GM18909 (cell line): ENCODE measurements around the gene ZNF81.
"Not testable (repeated sequence)": the region's sequence is repeated elsewhere in the genome, so short reads cannot be mapped to it uniquely, and the experiment has no call there.

Experiments used
- ATAC-seq: cut with Tn5 transposase; IDR thresholded peaks from one replicate; pipeline ENCODE4 v1.9.1; 2021; ENCODE audit warnings: mild to moderate bottlenecking; ENCODE audit not compliant: unreplicated experiment, poor library complexity

Gene ZNF81

DNA sequence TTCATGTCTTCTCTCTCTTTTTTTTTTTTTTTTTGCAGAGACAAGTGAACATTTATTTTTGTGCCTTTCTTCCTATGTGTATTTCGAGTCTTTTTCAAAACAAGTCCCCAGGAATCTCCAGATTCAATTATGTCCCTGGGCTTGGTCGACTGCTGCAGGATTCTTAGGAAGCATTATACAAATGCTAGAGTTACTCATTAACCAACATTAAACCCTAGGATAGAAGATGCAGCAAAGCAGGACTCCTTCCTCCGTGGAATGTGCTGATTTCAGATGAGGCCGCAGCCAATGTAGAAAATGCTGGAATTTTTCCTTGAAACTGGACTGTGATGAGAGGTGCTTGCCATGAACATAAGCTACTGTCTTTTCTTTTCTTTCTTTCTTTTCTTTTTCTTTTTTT lies 3.4 kb downstream of the ZNF81 start:
- no peak for ATAC-seq

DNA sequence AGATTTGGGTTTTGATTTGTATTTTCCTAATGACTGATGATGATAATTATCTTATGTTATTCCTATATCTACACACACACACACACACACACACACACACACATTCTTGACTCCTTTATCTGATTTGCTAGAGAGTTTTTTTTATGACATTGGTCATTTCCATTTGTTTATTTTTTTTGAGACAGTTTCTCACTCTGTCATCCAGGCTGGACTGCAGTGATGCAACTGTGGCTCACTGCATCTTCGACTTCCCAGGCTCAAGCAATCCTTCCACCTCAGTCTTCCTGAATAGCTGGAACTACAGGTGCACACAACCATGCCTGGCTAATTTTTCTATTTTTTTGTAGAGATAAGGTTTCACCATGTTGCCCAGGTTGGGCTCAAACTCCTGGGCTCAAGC lies 6.7 kb downstream of the ZNF81 start:
- ATAC-seq = no peak

DNA sequence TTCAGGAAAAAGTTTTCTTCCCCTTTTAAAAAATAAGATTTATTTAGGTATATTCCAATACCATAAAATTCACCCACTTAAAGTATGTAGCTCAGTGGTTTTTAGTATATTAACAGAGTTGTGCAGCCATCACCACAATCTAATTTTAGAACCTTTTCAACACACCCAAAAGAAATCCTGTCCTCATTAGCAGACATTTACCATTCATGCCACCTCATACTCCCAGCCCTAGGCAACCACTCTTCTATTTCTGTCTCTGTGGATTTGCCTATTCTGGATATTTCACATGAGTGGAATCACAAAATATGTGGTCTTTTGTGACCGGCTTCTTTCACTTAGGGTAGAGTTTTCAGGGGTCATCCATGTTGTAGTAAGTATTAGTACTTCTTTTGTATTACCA lies 7.4 kb downstream of the ZNF81 start:
- ATAC-seq = no peak

DNA sequence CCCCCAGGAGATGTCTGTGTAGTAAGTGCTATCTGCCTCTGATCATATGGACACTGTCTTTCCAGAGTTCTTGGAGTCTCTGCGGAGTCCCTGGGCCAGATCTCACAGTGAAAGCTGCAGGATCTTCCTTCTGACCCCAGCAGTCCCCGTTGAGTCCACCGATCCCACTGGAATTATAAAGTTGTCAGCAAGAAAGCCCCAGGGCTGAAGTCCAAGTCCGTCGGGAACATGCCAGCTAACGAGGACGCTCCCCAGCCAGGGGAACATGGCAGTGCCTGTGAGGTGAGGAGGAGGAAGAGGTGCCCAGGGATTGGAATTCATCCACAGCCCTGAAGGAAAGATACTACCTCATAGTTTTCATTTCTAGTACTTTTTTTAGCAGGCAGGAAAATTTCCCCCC lies 9.3 kb downstream of the ZNF81 start:
- ATAC-seq = no peak

DNA sequence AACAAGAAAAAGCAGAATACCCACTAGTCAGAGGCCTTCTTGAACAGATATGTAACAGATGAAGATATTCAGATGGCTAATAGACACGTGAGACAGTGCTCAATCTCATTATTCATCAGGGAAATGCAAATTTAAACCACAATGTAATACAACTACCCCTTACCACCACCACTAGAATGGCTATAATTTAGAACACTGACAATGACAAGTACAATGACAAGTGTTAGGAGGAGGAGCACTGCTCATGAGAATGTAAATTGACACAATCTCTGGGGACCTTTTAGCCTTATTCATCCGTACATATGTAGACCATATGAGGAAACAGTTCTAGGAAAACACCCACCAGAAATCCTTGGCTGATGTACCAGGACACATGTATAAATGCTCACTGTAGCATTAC lies 13.1 kb downstream of the ZNF81 start:
- ATAC-seq = no peak

DNA sequence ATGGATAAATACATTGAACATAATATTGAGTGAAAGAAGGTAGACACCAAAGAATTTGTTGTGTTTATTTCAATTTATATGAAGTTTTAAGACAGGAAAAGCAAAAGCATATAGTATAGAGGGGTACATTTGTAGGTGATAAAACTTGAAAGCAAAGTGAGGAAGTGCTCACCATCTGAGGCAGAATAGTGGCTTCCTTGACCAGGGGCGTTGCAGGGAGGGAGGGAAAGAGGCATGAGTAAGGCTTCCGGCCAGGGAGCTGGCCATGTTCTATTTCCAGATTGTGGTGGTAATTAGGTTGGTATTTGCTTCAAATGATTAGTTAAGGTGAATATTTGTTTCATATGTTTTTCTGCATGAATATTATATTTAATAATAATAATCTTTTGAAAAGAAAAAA lies 13.7 kb downstream of the ZNF81 start:
- not testable (repeated sequence) for ATAC-seq

DNA sequence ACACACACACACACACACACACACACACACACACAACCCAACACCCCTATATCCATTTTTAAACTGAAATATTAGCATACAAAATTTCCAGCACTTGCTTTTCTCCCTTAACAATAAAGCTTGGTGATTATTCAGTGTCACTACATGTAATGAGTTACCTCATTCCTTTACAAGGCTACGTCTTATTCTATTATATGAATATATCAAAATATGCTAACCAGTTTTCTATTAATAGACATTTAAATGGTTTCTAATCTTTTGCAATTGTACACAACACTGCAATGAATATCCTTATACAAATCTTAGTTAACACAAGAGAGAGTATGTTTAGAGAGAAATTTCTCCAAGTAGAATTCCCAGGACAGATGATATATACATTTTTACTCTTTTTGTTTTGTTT lies 14.2 kb downstream of the ZNF81 start:
- no peak for ATAC-seq

DNA sequence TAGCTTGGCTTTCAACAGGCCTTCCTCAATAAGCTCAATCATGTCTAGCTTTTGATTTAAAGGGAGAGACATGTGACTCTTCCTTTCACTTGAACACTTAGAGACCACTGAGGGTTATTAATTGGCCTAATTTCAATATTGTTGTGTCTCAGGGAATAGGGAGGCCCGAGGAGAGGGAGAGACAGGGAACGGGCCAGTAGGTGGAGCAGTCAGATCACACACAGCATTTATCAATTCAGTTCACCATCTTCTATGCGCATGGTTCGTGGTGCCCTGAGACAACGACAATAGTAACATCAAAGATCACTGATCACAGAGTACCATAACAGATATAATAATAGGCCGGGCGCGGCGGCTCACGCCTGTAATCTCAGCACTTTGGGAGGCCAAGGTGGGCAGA lies 17.8 kb downstream of the ZNF81 start:
- ATAC-seq = no peak

DNA sequence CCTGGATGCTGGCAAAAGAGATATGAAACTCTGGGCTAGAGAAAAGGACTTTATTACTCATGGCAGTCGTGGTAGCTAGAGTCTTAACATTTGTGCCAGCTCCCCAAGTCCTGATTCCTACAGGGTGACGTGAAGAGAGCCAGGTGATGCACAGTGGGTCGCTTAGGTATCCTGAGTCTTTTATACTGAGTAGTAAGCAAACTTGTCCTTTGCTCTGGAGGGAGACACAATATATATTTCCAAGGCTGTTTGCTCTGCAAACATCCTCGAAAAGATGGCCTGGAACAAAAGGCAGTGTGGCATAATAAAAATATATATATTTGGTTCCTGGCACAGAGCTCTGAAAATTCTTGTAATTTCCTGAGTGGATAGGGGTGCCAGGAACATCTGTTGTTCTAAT lies 23.0 kb downstream of the ZNF81 start:
- ATAC-seq = no peak

DNA sequence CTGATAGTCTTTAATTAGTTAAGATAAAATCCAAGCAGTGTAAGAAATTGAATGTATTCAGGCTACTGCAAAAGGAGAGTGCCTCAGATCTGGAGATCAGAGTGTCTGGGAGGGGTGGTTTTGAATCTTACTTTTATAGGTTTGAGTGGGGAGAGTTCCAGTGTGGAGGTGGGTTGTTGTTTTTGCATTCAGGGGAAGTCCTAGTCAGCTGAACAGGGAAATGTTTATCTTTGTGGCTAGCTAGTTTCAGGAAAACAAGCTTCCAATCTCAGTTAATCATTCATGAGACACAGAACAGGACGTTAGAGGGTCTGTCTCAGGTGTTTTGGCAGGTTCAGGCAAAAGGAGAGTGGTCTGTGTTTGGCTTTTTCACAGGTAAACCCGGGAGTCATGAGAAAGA lies 26.0 kb downstream of the ZNF81 start:
- no peak for ATAC-seq

DNA sequence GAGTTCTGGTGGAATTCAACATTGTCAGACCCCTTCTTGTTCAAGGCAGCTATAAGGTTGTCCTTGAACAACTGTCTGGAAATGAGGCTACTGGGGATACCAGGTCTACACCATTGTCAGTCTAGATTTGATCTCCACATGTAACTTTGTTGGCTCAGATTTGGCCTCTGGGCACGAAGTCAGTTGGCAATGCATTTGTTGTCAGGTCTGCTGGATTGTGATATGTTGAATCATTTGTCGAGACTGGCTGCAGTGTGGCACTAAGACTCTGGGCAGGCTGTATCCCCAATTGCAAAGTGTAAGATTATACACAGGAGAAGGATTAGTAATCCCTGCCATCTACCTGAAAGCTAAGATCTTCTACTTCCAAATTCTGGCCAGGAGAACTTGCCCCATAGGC lies 26.5 kb downstream of the ZNF81 start:
- no peak for ATAC-seq

DNA sequence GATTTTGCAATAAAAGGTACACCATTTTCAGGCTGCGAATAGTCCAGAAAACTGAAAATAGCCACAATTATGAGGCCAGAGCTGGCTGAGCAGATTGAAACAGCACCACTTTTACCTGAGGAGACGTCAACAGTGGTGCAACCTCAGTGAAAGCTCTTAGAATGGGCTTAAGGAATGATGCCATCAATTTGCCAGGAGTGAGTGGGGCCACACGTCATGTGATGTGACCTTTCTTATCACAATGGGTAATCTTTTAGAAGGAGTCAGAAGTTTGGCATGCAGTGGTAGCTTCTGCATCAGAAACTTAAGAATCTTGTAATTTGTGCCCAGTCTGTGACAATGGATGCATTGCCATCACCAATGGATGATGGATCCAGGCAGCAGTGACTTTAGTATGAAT lies 27.6 kb downstream of the ZNF81 start:
- no peak for ATAC-seq

DNA sequence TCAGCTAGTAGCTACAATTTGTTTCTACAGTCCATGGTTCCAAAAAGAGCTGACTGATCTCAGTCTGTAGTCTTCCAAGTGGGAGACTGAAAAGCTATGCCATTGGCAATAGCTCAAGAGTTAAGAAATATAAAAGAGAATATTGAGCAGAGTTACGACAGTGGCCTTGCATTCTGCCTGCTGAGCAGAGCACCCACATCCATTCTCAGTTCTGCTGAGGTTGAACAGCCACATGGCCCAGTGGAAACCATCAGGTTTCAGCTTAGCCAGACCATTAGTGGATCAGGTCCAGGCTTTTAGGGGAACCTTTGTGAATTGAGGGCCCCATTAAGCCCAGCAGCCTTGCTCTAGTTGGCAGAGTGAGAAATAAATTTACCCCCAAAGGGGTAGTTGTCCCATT lies 28.1 kb downstream of the ZNF81 start:
- ATAC-seq = no peak

DNA sequence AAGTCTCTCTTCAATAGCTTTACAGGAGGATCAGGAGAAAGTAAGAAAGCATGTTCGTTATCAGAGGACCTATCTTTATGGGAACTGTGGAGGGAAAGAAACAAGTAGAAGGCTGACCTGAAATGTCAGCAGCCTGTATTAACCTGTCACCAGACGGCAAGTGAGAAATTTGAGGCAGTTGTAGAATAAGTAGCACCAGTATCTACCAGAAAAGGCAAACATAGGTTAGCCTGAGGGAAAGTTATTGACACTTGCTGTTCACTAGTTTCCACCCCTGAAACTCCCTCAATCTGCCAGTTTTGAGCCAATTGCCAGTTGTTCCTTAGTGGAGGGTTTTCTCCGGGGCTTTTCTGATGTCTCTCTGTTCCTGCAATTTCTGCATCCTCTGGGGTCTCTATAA lies 36.4 kb downstream of the ZNF81 start:
- no peak for ATAC-seq

DNA sequence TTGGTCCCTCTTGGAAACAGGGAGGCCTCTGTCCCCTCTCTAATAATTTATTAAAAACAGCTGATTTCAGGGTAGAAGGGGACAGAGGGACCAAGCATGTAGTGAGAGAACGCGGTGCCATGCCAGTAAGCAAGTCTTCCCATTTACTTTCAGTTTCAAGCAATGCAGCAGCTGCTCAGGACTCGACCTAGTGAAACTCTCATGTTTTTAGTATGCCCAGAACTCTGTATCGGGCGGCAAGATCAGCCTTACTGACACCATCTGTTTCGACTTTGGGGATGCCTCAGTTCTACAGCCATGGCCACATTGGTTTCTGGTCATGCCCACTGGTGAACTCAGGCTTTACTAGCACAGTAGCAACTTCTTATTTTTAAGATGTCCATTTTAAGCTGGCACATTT lies 40.6 kb downstream of the ZNF81 start:
- no peak for ATAC-seq

DNA sequence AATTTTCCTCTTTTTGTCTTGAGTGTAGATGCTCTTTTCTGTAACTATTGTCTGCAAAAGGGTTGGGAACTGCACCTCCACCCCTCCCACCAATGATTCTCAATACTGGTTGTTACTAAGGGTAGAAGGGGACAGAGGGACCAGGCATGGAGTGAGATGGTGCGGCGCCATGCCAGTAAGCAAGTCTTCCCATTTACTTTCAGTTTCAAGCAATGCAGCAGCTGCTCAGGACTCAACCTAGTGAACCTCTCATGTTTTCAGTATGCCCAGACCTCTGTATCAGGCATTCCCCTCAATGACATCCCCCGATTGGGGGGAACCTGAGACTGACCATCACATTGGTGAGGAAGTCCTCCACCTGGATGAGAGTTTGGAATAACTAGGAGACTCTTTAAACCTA lies 41.5 kb downstream of the ZNF81 start:
- ATAC-seq = no peak

DNA sequence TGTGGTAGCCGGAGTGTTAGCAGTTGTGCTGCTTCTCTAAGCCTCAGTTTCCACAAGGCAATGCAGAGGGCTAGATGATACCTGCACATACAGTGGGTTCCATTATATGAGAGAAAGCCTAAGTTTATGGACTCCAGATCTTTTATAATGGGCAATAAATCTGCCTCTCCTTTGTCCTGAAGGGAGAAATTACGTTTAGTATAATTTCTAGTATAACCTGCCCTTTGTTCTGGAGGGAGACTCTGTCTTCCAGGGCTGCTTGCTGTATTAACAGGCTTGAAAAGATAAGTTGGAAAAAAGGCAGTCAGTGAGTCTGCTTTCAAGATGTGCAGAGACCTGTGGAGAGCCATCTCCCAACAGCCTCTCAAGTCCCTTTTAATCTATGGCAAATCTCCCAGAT lies 42.8 kb downstream of the ZNF81 start:
- no peak for ATAC-seq

DNA sequence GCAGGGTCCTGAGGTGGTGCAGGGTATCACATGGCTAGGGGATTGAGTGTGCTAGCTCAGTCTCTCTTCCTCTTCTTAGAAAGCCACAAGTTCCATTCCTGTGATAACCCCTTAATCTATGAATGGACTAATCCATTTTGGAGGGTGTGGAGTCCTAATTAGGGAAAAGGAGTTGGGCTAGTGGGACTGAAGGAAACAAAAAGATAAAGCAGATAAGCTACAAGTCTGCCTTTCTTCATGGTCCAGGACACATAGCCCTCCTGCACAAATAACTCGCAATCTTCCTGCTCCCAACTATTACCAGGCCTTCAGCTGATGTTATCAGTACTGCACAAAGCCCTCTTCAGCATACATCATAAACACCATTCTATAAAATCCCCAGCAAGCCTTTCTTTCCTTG lies 44.2 kb downstream of the ZNF81 start:
- no peak for ATAC-seq

DNA sequence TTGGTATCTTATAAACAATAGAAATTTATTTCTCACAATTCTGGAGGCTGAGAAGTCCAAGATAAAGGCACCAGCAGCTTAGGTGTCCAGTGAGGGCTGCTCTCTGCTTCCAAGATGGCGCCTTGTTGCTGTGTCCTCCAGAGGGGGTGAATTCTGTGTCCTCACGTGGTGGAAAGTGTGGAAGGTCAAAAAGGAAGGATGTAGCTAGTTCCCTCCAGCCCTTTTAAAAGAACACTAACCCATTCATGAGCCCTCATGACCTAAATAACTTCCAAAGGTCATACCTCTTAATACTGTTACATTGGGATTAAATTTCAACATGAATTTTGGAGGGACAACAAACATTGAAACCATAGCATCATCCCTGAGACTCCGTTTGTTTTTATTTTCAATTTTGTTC lies 48.8 kb downstream of the ZNF81 start:
- ATAC-seq = no peak

DNA sequence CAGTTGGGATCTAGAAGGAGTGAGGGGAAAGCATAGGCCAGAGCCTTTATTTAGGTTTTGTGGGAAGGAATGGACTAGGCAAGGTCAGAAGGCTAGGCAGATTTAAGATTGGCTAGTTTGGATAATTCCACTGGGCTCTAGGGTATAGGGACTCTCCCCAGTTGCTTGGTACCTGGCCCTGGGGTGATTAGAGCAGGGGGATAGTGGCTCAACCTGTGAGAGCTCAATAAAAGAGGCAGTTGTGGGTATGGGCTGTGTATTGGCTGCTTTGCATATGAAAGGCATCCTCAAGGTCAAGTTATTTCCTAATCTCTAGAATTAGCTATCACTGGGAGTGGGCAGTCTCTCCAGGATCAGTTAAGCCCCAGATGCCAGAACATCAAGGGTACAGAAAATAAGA lies 61.3 kb downstream of the ZNF81 start:
- no peak for ATAC-seq

DNA sequence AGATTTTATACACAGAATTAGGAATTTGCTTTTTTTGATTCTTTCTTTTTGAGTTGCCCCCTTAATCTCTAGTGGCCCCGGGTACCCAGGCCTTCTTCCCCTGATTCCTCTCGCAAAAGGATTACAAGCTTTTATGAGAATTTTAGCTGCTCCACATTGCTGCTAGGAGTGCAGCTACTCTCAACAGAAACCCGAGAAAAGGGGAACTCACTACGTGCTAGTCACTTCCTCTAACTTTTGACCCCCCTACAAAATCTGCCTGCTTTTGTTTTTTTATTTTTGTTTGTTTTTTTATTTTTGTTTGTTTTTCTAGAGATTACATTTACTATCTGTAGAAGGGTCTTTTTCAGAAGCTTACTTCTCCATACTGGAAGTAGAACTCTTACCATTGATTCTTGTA lies 64.1 kb downstream of the ZNF81 start:
- ATAC-seq = no peak

DNA sequence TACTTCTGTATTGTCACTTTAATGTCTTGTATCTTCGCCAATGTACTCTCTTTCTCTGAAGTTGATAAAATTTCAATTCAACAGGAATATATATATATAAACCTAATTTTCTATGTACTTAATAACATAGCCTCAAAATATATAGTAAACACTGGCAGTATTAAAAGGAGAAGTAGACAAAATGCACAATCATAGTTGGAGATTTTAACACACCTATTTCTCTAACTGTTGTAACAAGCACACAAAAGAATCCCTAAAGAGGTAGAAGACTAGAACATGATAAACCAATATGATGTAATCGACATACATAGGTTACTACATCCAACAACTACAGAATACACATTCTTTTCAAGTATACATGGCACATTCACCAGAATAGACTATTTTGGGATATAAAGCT lies 65.5 kb downstream of the ZNF81 start:
- ATAC-seq = no peak

DNA sequence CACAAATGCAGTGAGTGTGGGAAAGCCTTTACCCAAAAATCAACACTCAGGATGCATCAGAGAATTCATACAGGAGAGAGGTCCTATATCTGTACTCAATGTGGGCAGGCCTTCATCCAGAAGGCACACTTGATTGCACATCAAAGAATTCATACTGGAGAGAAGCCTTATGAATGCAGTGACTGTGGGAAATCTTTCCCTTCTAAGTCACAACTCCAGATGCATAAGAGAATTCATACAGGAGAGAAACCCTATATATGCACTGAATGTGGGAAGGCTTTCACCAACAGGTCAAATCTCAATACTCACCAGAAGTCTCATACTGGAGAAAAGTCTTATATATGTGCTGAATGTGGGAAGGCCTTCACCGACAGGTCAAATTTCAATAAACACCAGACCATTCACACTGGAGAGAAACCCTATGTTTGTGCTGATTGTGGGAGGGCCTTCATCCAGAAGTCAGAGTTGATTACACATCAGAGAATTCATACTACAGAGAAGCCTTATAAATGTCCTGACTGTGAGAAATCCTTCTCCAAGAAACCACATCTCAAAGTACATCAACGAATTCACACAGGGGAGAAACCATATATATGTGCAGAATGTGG lies 79.3 kb downstream of the ZNF81 start:
- no peak for ATAC-seq
